ENCODE data around the gene MYO1F.

Gene MYO1F

GRCh38 chr19:8486661-8487136 is 90.5 kb downstream of the MYO1F start:
- Histone ChIP-seq H3K4me3 (ENCODE audit: low read depth in 1 of 2, low read length in 2 of 2) (no peak overlapping the region), H3K4me1 (ENCODE audit: insufficient read depth, low read length) (no peaks in the 10 kb centered on the region), H2AFZ (ENCODE audit: low read depth, low read length) (no peak overlapping the region), H3K27ac (ENCODE audit: low read length) (no peak overlapping the region), H3K36me3 (ENCODE audit: insufficient read depth, low read length) (peaks cover 83% of the 10 kb centered on the region), H3K27me3 (ENCODE audit: insufficient read depth, low read length, poor library complexity) (no peaks in the 10 kb centered on the region), H3K4me2 (ENCODE audit: insufficient read depth, low read length) (no peak overlapping the region), H3K9ac (ENCODE audit: low read depth, low read length) (no peak overlapping the region), H3K9me3 (ENCODE audit: insufficient read depth, low read length, severe bottlenecking) (no peaks in the 10 kb centered on the region), H4K20me1 (ENCODE audit: insufficient read depth, low read length) (peaks cover 77% of the 10 kb centered on the region), H3K79me2 (ENCODE audit: insufficient read depth, low read length) (peaks cover 35% of the 10 kb centered on the region)
- ATAC-seq (ENCODE audit: insufficient read depth, low read depth) (no peak), DNase-seq (no peak)
- TF ChIP-seq CTCF (IDR thresholded peaks at IDR 0.05; ENCODE audit: borderline replicate concordance, extremely low read depth, low read length, poor library complexity, severe bottlenecking) (no peak), EZH2 (IDR thresholded peaks at IDR 0.05; ENCODE audit: borderline replicate concordance, low read depth, low read length, severe bottlenecking) (no peak)

DNA sequence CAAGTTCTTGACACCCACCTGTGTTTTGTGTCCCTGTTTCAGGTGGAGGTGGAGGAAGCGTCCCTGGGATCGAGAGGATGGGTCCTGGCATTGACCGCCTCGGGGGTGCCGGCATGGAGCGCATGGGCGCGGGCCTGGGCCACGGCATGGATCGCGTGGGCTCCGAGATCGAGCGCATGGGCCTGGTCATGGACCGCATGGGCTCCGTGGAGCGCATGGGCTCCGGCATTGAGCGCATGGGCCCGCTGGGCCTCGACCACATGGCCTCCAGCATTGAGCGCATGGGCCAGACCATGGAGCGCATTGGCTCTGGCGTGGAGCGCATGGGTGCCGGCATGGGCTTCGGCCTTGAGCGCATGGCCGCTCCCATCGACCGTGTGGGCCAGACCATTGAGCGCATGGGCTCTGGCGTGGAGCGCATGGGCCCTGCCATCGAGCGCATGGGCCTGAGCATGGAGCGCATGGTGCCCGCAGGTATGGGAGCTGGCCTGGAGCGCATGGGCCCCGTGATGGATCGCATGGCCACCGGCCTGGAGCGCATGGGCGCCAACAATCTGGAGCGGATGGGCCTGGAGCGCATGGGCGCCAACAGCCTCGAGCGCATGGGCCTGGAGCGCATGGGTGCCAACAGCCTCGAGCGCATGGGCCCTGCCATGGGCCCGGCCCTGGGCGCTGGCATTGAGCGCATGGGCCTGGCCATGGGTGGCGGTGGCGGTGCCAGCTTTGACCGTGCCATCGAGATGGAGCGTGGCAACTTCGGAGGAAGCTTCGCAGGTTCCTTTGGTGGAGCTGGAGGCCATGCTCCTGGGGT is 91.5 kb downstream of the MYO1F start:
- peaks cover 92% of the 10 kb centered on the region for H3K36me3 ChIP-seq (ENCODE audit: insufficient read depth, low read length)
- H2AFZ ChIP-seq (ENCODE audit: low read depth, low read length) = no peak overlapping the region
- H3K27ac ChIP-seq (ENCODE audit: low read length) = no peak overlapping the region
- no peak overlapping the region for H3K4me2 ChIP-seq (ENCODE audit: insufficient read depth, low read length)
- ATAC-seq (ENCODE audit: insufficient read depth, low read depth) (no peak), DNase-seq (no peak)
- H3K9me3 ChIP-seq (ENCODE audit: insufficient read depth, low read length, severe bottlenecking) = no peaks in the 10 kb centered on the region
- H3K9ac ChIP-seq (ENCODE audit: low read depth, low read length) = no peak overlapping the region
- H3K4me3 ChIP-seq (ENCODE audit: low read depth in 1 of 2, low read length in 2 of 2) = no peak overlapping the region
- TF ChIP-seq EZH2 (IDR thresholded peaks at IDR 0.05; ENCODE audit: borderline replicate concordance, low read depth, low read length, severe bottlenecking) (no peak), CTCF (IDR thresholded peaks at IDR 0.05; ENCODE audit: borderline replicate concordance, extremely low read depth, low read length, poor library complexity, severe bottlenecking) (no peak)
- H3K4me1 ChIP-seq (ENCODE audit: insufficient read depth, low read length) = no peaks in the 10 kb centered on the region
- H4K20me1 ChIP-seq (ENCODE audit: insufficient read depth, low read length) = peaks cover 86% of the 10 kb centered on the region
- peaks cover 44% of the 10 kb centered on the region for H3K79me2 ChIP-seq (ENCODE audit: insufficient read depth, low read length)
- H3K27me3 ChIP-seq (ENCODE audit: insufficient read depth, low read length, poor library complexity) = no peaks in the 10 kb centered on the region

GRCh38 chr19:8484331-8484894 is 92.8 kb downstream of the MYO1F start:
- H3K9ac ChIP-seq (ENCODE audit: low read depth, low read length) = no peak overlapping the region
- peaks cover 89% of the 10 kb centered on the region for H4K20me1 ChIP-seq (ENCODE audit: insufficient read depth, low read length)
- no peaks in the 10 kb centered on the region for H3K4me1 ChIP-seq (ENCODE audit: insufficient read depth, low read length)
- no peak for DNase-seq
- no peaks in the 10 kb centered on the region for H3K9me3 ChIP-seq (ENCODE audit: insufficient read depth, low read length, severe bottlenecking)
- TF ChIP-seq CTCF (IDR thresholded peaks at IDR 0.05; ENCODE audit: borderline replicate concordance, extremely low read depth, low read length, poor library complexity, severe bottlenecking) (no peak), EZH2 (IDR thresholded peaks at IDR 0.05; ENCODE audit: borderline replicate concordance, low read depth, low read length, severe bottlenecking) (no peak)
- H3K4me2 ChIP-seq (ENCODE audit: insufficient read depth, low read length) = no peak overlapping the region
- no peak overlapping the region for H3K27ac ChIP-seq (ENCODE audit: low read length)
- H3K27me3 ChIP-seq (ENCODE audit: insufficient read depth, low read length, poor library complexity) = no peaks in the 10 kb centered on the region
- ATAC-seq (ENCODE audit: insufficient read depth, low read depth) = no peak
- H3K36me3 ChIP-seq (ENCODE audit: insufficient read depth, low read length) = peaks cover 92% of the 10 kb centered on the region
- no peak overlapping the region for H3K4me3 ChIP-seq (ENCODE audit: low read depth in 1 of 2, low read length in 2 of 2)
- peaks cover 58% of the 10 kb centered on the region for H3K79me2 ChIP-seq (ENCODE audit: insufficient read depth, low read length)
- no peak overlapping the region for H2AFZ ChIP-seq (ENCODE audit: low read depth, low read length)

Data from DND-41 (cell line).